Uterus (tissue), 2 donors: ENCODE measurements around the gene SLC7A14.

ENCODE experiments used
- POLR2A ChIP-seq, 2 donors: fragments of 450-650 bp; IDR thresholded peaks; one replicate each; pipeline ENCODE4 v1.6.1; 2016; ENCODE audit warnings: antibody characterized with exemption in 2 of 2, mild to moderate bottlenecking in 1 of 2, moderate library complexity in 1 of 2
- TF ChIP-seq, protein P1 (sequence below), 4 experiments: fragments of 200-600 bp in 2 of 4; fragments of 450-650 bp in 2 of 4; sonication (generic) in 2 of 4; IDR thresholded peaks; one replicate each; pipeline ENCODE4 v1.5.1; 2016 to 2019; ENCODE audit warnings: antibody characterized with exemption in 4 of 4, mild to moderate bottlenecking in 2 of 4, moderate library complexity in 1 of 4

- TF ChIP-seq, protein P1, sequence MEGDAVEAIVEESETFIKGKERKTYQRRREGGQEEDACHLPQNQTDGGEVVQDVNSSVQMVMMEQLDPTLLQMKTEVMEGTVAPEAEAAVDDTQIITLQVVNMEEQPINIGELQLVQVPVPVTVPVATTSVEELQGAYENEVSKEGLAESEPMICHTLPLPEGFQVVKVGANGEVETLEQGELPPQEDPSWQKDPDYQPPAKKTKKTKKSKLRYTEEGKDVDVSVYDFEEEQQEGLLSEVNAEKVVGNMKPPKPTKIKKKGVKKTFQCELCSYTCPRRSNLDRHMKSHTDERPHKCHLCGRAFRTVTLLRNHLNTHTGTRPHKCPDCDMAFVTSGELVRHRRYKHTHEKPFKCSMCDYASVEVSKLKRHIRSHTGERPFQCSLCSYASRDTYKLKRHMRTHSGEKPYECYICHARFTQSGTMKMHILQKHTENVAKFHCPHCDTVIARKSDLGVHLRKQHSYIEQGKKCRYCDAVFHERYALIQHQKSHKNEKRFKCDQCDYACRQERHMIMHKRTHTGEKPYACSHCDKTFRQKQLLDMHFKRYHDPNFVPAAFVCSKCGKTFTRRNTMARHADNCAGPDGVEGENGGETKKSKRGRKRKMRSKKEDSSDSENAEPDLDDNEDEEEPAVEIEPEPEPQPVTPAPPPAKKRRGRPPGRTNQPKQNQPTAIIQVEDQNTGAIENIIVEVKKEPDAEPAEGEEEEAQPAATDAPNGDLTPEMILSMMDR (IDR thresholded peaks at IDR 0.05), result no peak
- TF ChIP-seq POLR2A (IDR thresholded peaks at IDR 0.05), result no peak
These were observed 131.4 kb downstream of the SLC7A14 start for GRCh38 chr3:170454509-170454908.
